GM19397 (cell line): ENCODE data around the gene CYTH2.

Source experiments
- ATAC-seq: cut with Tn5 transposase; IDR thresholded peaks from one replicate; pipeline ENCODE4 v1.9.1; 2021; ENCODE audit warnings: mild to moderate bottlenecking, moderate library complexity; ENCODE audit not compliant: unreplicated experiment

The CYTH2 gene

GRCh38 chr19:48492925-48493717 is 24.0 kb downstream of the CYTH2 start:
- peak; percentile 57 for ATAC-seq

GRCh38 chr19:48493718-48494401 is 24.7 kb downstream of the CYTH2 start:
- ATAC-seq = peak; percentile 5

DNA sequence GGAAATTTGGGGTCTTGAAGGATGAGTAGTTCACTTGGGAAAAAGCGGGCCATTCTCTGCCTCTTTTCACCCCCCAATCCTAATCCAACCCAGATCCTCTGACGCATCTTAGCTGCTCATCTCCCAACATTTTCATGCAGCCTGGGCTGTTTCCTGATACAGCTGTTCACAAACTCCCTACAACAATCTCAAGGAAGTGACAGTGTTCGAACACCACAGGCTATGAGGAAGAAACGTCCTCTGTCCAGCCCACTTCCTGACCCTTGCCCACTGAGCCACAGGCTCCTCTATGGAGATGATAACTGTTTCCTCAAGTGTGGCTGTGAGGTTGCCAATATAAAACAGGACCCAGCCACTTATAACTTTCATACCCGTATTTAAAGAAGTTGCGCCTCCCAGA is 26.2 kb downstream of the CYTH2 start:
- ATAC-seq = no peak

GRCh38 chr19:48496959-48497727 is 28.0 kb downstream of the CYTH2 start:
- ATAC-seq = no peak

DNA sequence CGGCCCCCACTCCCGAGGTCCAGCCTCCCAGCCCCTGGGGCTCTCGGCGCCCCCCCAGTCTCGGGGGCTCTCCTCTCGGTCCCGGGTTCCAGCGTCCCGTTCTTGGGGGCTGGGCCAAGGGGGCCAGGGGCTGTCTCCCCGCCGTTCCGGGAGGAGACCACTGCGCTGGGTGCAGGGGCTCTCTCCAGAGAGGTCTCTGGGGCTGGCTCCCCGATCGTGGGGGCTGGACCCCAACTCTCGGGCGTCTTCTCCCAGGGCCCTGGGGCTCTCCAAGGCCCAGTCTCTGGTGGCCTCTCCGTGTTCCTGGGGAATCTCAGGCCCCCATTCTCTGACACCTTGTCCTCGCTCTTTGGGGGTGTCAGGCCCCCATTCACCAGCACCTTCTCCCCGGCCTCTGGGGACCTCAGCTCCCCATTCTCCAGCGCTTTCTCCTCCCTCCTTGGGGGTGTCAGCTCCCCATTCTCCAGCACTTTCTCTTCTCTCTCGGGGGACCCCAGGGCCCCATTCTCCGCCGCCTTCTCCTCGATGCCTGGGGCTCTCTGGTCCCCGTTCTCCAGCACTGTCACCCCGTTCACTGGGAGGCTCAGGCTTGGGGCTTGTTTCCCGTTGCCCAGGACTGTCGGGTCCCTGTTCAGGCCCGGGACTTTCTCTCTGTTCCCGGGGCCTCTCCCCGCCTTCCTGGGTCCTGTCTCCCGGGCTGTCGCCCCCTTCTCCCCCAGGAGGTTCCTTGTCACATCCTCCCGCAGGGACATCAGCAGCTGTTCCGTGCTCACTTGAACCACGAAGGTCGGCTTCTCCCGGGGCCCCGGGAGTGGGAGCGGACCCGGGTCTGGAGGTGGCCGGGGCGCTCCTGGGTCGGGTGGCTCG is 28.8 kb downstream of the CYTH2 start:
- no peak for ATAC-seq

GRCh38 chr19:48498595-48499311 is 29.6 kb downstream of the CYTH2 start:
- ATAC-seq = no peak

GRCh38 chr19:48499316-48500090 is 30.3 kb downstream of the CYTH2 start:
- ATAC-seq = no peak

DNA sequence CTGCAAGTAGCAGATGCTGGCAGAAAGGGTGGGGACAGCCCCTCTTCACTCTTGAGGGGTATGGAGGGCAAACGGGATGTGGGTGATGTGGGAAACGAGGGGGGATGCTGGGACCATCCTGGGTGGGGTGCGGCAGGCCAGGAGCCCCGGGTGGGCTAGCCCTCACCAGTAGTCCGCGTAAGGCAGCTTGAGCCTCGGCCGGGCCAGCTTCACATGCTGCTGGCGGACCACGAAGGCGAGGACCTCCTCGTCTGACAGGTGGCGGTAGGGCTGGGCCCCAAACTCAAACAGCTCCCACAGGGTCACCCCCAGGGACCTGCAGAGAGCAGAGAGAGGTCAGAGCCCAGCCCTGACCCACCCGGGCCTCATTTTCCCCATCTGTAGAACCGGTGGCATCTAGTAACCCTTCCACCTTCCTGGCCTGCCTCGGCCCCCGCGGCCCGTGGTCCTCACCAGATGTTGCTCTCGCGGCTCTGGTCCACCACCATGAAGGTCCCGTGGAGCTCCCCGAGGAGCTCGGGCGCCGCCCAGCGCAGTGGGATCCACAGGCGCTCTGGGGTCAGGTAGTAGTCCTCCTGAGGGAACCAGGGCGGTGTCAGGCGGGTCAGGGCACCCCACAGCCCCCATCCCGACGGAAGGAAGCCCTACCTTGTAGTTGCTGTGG is 31.8 kb downstream of the CYTH2 start:
- ATAC-seq = no peak

GRCh38 chr19:48501494-48502349 is 32.6 kb downstream of the CYTH2 start:
- no peak for ATAC-seq

- no peak for ATAC-seq
Observed at GRCh38 chr19:48502350-48503018, 33.3 kb downstream of the CYTH2 start.

DNA sequence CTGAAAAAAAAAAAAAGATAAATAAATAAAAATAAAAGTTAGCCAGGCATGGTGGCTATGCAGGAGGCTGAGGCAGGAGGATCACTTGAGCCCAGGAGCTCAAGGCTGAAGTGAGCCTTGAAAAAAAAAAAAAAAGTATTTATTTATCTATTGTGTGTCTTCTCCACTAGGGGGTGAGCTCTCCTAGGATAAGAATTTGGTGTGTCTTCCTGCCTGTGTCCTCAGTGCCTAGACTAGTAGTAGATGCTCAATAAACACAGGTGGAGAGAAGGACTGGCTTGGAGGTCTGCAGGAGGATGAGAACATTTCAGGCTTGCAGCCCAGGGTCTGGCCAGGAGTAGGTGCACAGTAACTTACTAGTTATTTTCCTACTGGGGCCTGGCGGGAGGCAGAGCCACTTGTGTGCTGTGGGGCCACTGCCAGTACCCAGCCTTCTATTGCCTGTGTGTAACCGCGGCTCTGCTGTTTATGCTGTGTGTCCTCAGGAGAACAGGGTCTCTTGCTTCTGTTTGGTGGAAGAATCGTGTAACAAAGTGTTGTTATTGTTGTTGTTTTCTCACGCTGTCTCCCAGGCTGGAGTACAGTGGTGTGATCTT is 37.1 kb downstream of the CYTH2 start:
- ATAC-seq = no peak

GRCh38 chr19:48507911-48508439 is 38.8 kb downstream of the CYTH2 start:
- no peak for ATAC-seq

DNA sequence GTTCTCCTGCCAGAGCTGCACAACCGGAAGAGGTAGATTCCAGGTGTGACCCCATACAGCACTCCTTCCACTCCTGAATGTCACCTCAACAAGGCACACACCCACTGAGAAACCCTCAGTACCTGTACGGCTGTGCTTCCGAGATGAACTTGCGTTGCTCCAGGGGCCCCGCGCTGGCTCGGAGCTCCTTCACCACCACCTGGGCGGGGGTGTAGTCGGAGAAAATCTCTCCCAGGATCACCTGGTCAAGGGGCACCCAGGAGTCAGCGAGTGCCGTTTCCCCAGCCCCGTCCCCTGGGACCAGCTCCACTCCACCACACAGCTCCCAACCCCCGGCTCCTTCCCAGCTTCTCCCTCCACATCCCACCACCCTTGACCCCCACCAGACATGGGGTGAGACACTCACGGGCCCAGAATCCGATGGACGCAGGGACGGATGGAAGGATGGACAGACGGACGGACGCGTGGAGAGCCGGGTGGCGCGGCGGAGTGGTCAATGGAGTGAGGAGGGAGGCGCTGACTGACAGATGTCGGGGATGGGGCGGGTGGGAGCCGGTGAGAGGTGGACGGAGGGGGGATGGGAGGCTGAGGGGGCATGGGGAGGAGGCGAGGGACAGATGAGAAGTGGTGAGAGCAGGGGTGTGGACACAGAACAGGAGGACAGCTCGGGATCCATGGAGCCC is 39.7 kb downstream of the CYTH2 start:
- ATAC-seq = no peak

GRCh38 chr19:48509467-48510194 is 40.5 kb downstream of the CYTH2 start:
- no peak for ATAC-seq
